Omental fat pad (tissue), 4 donors: ENCODE data around the gene PRKAR1B. TPM values are rescaled to one million over a fixed set of nuclear protein-coding genes. Genes with fewer than 3 reads are reported as not detected.

ENCODE experiments used
- ATAC-seq: fragments of 150-250 bp; one replicate; pipeline ENCODE4 v1.9.1; 2016; ENCODE audit warnings: mild to moderate bottlenecking, moderate library complexity; ENCODE audit not compliant: low FRiP score
- DNase-seq: peaks from one replicate; pipeline ENCODE4 v3.0.0-alpha.2; 2019; ENCODE audit warnings: low spot score
- total RNA-seq, 4 donors: library from RNA; depleted of rRNA; stranded (reverse); fragments of >200 nt; gene quantifications; one replicate each; pipeline ENCODE4 v1.1.0, GENCODE V29; 2016
- TF ChIP-seq, protein P1 (sequence below), 3 donors: fragments of 450-650 bp; IDR thresholded peaks; one replicate each; pipeline ENCODE4 v1.5.1; 2016 to 2017; ENCODE audit warnings: antibody characterized with exemption in 3 of 3, mild to moderate bottlenecking in 3 of 3, moderate library complexity in 2 of 3

Gene PRKAR1B
- total RNA-seq, 4 donors from 2014 or later: 9.0 to 11.4 (median 10.3) TPM

- ATAC-seq (no peak), DNase-seq (no peak)
- TF ChIP-seq, protein P1, sequence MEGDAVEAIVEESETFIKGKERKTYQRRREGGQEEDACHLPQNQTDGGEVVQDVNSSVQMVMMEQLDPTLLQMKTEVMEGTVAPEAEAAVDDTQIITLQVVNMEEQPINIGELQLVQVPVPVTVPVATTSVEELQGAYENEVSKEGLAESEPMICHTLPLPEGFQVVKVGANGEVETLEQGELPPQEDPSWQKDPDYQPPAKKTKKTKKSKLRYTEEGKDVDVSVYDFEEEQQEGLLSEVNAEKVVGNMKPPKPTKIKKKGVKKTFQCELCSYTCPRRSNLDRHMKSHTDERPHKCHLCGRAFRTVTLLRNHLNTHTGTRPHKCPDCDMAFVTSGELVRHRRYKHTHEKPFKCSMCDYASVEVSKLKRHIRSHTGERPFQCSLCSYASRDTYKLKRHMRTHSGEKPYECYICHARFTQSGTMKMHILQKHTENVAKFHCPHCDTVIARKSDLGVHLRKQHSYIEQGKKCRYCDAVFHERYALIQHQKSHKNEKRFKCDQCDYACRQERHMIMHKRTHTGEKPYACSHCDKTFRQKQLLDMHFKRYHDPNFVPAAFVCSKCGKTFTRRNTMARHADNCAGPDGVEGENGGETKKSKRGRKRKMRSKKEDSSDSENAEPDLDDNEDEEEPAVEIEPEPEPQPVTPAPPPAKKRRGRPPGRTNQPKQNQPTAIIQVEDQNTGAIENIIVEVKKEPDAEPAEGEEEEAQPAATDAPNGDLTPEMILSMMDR (IDR thresholded peaks at IDR 0.05): no peak
Measured at GRCh38 chr7:550881-551614, 176.0 kb downstream of the PRKAR1B start.

- DNase-seq (no peak), ATAC-seq (no peak)
- TF ChIP-seq, protein P1 (IDR thresholded peaks at IDR 0.05): no peak
Measured at GRCh38 chr7:549891-550625, 177.0 kb downstream of the PRKAR1B start.

GRCh38 chr7:549066-549890, 177.8 kb downstream of the PRKAR1B start:
- DNase-seq: no peak
- TF ChIP-seq, protein P1 (IDR thresholded peaks at IDR 0.05): no peak

DNA sequence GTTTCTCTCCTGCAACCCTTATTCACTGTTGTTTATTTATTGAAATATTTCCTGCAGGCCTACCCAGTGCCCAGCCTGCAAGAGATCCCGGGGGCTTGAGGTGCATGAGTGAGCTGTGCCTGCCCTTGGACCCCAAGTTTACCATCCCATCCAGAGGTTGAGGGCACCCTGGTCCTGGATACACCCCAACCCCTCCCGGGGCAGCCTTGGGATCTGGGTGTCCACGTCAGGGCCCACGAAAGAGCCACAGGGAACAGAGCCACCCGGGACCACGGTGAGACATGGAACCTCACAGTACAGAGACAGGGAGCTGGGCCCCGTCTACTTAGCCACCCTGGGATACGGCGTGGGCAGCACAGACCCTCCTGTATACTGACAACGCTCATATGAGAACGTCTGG, 178.7 kb downstream of the PRKAR1B start:
- TF ChIP-seq, protein P1 (IDR thresholded peaks at IDR 0.05): no peak
- DNase-seq (no peak), ATAC-seq (no peak)

More at GRCh38 chr7:549066-549890, 177.8 kb downstream of the PRKAR1B start:
- no peak for ATAC-seq

- ATAC-seq: no peak
- TF ChIP-seq, protein P1 (IDR thresholded peaks at IDR 0.05): no peak
- DNase-seq: no peak
Measured at GRCh38 chr7:545470-545869, 181.6 kb downstream of the PRKAR1B start.

DNA sequence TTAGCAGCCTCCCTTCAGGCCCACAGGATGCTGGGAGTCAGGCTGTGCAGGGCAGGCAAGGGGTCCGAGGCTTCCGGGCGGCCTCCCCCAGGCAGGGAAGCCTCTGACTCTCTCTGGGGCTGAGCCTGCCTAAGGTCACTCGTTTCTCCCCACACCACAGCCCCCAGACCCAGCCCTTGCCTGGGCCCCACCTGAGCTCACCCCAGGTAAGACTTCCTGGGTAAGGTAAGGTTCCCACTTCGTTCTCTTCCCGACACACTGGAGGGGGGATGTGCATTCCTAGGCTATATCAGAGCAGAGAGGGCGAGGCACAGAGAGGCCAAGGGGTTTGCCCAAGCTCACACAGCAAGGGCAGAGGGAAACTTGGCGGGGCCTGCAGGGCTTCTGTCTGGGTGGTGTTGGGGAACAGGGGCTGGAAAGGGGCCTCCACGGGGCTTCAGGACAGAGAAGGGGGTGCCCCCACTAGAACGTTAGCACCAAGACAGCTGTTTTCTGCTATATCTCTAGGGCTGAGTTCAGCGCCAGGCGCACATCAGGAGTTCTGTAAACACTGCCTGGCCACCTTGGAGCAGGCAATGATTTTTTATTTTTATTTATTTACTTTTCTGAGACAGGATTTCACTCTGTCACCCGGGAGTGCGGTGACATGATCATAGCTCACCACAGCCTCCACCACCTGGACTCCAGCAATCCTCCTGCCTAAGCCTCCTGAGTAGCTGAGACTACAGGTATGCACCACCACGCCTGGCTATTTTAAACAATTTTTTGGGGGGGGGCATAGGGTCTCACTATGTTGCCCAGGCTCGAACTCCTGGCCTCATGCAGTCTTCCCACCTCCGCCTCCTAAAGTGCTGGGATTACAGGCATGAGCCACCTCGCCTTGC, 182.5 kb downstream of the PRKAR1B start:
- TF ChIP-seq, protein P1 (IDR thresholded peaks at IDR 0.05): no peak
- no peak for ATAC-seq

More for the DNA sequence above, 182.5 kb downstream of the PRKAR1B start:
- no peak for DNase-seq
